HG02970 (cell line): ENCODE measurements around the gene SLC66A1.

Experiments used
- ATAC-seq: cut with Tn5 transposase; IDR thresholded peaks from one replicate; pipeline ENCODE4 v1.9.1; 2021; ENCODE audit warnings: mild to moderate bottlenecking, moderate library complexity, moderate number of reproducible peaks; ENCODE audit not compliant: unreplicated experiment, low FRiP score

SLC66A1 gene

DNA sequence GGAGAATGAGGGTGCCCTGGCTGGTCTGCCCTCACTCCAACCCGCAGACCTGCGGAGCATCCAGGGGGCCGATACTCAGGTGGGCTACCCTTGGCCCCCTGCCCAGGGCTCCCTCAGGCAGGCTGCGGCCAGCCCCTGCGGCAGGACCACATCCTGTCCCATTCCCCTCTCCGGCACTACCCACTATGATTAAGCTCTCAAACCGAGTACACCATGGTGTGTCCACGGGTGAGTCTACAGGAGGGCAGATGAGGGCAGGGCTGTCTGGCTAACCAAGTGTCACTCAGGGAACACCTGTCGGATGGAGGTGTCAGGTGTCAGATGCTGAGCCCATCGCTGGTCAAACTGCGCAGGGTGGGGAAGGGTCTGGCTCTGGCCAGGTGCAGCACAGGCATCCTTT lies 47.2 kb downstream of the SLC66A1 start:
- ATAC-seq: no peak

DNA sequence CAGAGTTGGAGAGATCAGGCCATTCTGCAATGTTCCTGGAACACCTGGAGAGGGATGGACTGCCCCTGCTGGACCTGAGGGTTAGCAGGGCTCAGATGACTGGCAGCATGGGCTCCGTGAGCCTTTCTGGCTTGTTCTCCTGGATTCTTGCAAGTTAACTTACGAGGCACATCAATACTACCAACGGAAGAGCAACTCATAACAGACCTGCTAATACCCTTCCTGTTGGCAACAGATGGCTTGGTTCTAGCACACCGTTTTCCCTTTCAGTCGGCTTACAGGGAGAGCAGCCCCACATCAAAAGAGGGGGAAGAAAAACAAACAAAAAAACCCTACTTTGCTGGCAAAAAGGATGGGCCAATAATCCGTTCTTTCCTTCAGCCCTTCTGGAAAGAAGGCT lies 47.9 kb downstream of the SLC66A1 start:
- no peak for ATAC-seq

DNA sequence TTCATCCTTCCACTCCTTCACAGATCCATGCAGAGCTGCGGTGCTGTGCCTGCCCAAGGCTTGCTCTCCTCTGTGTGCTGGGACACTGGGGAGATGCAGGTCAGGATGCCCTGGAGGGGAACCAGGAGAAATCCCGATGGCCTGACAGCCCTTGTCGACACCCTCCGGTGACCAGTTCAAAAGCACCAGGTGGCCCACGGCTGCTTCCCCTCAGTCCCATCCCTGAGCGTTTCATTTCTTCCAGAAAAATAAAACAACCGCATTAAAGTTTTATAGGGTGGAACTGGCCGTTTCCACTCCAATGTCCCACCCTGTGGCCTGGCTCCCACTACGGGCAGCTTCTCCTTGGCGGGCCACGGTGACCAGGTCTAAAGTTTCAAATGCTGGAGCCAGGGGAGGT lies 48.3 kb downstream of the SLC66A1 start:
- ATAC-seq: no peak

DNA sequence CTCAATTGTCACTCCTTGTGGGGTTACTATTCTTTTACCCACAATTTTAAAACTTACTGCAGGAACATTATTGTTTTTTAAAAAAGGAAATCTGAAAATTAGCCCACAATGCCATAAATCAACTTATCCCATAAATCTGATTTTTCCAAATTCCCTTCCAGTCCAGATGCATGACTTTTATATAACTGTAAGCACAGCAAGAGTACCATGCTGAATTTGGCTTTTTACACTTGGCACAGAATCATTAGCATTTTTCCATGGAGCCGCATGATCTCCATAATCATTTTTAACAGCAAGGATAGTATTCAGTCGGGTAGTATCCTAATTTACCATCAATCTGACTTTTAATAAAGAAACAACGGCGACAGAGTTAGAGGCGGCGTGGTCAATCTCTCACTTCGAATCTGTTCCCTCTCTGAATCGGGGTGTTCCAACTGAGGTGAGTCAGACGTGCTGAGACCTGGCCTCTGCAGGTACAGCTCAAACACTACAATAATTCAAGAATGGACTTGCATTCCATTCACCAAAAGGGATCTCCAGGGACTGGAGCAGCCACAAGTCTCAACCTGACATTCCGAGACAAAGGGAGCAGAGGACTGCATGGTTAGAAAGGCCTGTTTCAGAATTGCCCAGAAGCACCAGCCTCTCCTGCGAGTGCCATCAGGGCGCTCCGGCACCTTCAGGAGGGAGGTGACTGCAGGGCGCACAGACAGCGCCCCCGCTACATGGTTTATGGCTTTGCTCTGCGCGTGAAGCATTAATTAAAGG lies 48.9 kb downstream of the SLC66A1 start:
- ATAC-seq: no peak

DNA sequence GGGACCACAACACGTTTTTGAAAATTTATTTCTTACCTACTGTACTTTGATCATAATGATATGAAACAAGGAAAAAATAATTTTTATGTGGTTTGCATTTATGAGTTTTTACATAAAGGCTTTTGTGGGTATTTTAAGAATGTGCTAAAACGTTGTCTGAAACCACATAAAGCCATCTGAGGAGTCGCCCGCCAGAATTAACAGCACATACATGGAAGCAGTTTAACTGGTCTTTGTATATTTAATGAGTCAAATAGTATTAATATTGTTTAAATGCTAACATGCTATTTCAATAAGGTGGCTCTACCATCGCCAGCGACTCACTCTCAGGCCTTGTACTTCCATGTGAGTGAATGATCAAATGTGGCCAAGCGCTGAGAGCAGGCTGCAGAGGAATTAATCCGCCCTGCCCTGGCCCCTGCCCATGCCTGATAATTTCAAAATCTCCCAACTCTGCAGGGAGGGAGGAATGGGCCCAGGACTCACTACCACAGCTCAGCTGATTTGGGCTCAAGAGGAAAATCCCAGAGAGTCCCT lies 49.6 kb downstream of the SLC66A1 start:
- no peak for ATAC-seq

DNA sequence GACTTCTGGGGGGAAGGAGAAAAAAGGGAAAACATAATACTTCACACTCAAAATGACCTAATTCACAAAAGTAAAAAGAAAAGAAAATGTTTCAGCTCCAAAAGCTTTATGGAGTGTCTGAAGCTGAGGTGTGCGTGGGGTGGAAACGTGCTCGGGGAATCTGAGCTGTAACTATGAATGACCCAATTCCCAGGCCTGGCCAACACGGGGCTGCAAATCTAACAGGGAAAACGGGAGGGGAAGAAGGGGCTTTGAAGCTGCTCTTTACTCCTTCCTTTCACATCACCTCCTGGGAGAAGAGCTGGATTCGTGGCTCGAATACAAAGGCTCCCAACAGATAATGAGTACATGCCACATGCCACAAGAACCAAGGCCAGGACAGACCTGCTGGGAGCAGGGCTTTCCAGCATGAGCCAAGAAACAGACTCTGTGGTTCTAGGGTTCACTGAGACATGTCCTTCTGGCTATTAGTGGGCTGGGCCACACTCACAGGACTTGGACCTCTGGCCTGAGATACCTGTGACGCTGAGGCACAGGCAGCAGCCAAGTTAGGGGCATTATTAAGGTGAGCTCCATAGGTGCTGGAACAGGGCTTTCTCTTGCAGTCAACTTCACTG lies 51.5 kb downstream of the SLC66A1 start:
- ATAC-seq: no peak

DNA sequence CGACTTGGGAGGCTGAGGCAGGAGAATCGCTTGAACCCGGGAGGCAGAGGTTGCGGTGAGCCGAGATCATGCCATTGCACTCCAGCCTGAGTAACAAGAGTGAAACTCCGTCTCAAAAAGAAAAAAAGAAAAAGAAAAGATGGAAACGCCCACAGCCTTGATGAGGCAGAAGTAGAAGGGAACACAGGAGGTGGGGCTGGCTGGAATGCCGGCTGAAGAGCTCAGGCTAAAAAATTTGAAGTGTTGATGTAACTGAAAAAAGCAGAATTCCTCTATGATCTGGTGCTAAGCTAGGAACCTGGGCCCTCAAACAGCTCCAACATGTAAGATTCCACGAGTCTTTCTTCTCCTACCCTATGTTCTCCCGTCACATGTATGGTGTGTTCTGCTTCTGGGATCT lies 53.6 kb downstream of the SLC66A1 start:
- ATAC-seq: no peak

DNA sequence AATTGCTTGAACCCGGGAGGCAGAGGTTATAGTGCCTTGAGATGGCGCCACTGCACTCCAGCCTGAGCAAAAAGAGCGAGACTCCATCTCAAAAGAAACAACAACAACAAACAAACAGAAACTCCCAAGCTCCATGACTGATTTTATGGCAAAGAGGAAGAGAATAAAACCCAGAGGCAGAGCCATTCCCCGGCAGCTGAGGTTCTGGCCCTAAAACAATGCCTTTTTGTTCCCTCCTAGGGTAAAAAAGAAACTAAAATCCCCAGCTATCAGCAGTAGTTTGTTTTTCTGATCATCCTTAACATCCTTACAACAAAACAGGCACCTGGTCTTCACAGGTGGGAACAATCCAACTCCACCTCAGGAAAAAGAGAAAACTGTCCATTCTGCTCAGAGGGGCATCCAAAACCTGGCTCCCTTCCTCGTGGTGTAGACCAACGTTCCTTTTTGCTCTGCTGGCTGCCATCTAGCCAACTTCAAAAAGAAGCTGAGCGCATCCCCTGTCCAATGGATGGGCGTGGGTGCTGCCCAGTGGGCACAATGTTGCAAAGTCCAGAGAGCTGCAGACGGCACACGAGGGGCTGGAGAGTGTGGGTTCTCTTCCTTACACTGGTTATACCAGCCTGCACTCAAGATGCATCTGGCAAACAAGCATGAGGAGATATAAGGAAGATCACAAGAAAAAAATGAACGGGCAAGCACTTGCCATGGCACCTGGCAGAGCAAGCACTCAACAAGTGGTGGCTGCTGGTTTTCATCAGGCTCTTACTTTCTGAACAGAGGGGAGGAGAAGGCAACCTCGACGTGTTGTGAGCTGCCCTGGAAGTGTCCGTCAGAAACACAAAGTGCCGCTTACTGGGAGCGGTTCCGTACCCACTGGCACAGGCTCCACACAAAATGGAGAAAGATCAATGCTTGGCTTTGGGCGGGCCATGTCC lies 54.7 kb downstream of the SLC66A1 start:
- no peak for ATAC-seq

DNA sequence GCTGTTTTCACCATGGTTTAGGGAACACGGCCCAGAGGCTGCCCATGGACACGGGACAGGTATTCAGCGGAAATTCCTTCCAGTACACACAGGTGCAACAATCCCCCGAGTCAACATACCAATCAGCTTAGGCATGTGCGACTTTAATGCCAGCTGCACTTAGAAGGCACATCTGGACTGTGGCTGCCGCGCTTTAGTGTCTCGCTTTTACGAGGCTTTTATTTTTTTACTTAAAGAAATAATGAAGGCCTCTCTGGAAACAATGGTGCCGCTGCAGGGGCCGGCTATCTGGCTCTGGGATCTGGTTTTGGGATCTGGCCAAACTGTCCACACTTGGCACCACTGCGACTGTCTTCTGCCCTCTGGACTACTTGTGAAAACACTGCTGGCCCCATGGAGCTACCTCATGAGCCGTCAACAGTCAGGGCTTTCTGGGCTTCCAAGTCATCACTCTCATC lies 55.5 kb downstream of the SLC66A1 start:
- ATAC-seq: no peak

DNA sequence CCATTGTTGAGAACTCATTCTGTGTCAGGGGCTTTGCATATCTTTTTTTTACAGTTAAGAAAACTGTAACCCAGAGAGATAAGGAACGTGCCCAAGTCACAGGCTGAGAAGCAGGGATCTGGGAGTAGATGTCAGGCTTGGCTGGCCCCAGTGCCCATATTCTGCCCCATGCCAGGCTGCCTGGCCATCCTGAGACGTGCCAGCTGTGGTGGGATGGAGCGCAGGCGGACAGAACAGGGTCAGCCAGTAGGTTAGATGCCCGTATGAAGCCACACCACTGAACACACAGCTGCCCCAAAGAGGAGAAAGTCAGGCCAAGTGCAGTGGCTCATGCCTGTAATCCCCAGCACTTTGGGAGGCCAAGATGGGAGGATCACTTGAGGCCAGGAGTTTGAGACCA lies 55.9 kb downstream of the SLC66A1 start:
- ATAC-seq: no peak

DNA sequence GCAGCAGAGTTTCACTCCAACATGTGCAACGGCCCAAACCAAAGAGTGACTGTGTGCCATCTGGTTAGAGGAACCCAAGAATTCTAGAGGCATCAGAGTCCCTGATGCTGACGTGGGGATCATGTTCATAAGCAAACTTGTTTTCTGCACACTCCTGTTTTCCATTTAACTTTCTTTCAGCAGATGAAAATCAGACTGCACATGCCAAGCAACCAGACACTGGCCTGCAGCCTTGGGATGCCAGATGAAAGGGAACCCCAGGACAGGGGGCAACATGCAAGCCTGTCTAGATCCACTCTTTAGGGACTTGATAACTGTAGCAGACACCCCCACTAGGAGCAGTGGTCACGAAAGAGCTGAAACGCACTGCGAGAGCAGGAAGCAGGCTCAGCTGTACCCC lies 56.8 kb downstream of the SLC66A1 start:
- no peak for ATAC-seq

DNA sequence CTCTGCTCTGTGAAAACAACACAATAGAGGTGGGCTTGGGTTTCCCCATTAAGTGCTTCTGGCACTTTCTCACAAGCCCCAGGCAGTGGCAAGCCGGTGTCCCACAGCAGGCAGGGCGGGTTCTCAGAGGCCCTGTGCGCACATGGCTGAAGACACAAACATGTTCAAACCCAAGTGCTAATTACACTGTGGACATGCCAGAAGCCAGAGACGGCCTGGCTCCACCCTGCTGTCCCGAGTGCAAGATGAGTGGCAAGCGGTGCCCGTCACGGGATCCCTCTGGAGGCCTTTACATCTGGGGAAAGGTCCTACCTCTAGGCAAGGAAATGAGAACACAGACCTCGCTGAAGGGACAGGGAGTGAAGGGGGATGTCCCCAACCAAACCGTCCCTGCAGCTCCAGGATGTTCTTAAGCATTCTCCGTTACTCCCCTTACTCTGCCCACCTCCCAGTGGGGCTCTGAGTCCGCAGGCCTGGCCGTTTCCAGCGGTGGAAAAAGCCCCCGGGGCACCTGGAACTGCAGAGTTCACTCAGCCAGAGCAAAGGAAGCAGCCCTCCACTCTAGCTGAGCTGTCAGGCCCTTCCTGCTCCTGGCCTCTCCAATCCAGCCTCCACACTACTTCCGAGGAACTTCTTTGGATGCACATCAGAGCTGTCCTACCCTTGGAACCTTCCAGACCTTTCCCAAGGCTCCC lies 57.4 kb downstream of the SLC66A1 start:
- no peak for ATAC-seq

DNA sequence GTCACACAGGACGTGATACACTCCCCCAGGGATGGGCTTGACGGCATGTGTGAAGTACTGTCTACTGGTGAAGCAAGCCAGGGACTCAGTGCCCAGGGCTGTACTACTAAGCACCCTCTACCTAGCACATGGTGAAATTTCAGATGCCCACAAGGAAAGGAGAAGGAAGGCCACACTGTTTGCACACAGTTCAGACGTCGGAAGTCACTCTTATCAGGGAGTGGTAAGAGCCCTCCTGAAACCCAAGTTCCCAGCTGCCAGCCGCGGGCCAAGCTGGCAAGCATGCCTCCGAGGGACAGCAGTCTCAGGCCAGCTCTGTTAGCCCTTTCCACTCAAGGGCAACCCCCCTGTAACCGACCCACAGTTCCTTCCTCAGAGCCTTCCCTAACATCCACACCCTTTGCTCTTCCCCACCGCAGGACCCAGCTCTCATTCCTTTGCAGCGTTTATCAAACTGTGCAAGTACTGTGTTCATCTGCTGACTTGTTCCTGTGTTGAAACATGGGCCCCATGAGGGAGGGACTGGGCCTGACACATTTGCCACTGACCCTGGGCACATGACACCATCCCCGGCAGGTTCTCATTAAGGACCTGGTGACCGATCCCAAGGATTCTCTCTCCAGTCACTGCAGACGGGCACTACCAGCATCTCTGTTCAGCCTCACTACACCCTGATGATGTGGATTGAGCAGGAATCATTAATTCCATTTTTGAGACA lies 58.5 kb downstream of the SLC66A1 start:
- ATAC-seq: no peak

DNA sequence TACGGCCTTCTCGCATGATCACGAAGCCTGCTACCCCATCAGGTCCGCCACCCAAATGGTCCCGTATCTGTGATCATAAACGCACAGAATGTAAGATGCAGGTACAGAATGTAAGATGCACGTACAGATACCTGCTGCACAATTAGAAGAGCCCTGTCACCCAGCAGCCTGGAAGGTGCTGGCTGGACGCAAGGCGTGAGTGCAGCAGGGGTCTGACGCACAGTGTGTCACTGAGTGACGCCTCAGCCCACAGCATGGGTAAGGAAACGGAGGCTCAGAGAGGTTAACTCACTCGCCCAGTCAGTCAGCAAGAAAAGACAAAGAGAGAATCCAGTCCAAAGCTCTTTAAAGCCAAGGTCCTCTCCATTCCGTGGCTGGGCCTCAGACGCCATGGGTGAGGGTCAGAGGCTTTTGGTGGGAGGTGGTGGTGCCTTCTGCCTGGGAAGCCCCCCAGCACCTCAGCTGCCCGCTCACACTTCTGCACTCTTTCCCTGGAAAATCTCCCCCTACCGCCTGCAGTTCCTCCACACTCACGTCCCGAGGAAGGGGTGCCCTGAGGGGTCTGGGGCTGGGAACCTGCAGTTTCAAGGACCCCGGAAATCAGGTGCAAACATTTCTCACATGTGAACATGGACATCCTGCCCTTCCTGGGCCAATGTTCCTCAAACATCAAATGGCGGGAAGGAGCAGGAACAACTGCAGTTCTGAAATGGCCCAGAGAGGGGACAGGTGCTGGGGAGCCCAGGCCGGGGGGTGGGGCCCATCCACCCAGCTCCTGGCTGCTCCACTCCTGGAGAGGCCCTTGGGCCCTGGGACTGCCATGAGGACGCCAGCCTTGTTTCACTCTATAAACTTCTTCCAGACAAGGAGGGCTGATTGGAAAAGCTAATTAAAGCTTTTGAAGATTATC lies 59.4 kb downstream of the SLC66A1 start:
- no peak for ATAC-seq

DNA sequence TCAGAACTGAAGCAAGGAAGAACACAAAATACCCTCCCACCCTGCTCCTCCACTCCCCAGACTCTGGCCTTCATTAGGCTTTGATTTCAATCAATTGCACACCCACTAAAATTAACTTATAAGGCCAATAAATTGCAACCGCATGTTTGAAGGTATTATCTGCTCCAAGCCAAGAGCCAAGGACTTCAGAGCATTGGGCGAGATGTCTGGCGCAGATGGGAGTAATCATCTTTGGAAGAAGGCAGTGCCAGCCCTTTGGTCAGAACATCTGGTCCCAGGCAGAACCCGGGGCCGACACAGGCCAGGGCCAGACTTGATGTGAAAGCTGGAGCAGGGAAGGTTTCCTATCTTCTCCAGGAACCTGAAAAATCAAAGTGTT lies 60.0 kb downstream of the SLC66A1 start:
- no peak for ATAC-seq

DNA sequence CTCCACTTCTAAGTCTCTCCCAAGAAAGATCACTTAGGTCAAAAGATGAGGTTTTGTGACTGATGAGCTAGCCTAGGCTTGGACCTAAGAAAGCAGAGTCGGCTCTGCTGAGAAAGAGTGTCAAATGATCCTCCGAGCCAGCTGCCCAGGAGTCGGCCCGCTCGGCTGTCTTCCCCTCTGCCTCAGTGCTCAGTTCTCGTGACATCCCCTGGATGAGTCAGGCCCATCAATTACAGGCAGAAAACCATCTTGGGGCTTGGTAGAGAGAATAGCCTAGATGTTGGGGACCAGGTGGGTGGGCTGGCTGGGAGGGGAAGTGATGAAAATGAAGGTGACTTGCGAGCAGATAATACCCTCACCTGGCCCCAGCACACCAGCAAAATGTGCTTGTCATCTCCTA lies 60.5 kb downstream of the SLC66A1 start:
- ATAC-seq: no peak

DNA sequence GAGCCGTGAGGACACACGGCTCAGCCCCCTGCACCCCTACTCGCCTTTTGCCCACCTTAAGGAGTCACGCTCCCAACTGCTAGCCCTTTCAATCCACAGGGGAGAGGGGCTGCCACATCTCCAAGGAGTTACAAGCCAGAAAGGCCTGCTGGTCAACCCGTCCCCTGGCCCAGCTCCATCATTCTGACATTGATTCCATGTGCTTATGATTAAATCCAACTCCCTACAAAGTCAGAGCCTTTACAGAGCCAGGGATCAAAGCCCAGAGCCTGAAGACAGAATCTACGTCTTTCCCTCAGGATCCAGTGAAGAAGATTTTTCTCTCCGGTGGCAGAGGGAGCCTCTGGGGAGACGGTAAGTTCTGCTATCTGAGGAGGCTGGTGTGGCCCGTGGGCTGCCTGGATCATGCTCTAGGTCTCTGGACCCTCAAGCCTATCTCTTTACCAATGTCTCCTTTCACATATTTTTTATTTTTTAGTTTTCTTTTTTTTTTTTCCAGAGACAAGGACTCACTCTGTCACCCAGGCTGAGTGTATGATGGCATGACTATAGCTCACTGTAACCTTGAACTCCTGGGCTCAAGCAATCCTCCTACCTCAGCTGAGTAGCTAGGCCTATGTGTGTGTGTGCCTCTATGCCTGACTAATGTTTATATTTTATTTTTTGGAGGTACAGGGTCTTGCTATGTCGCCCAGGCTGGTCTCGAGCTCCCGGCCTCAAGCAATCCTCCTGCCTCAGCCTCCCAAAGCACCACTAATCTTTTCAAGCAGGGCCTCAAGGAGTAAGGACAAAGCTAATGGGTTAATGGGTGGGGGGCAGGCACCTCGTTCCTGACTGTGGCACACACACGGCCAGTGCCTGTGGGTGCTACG lies 61.3 kb downstream of the SLC66A1 start:
- ATAC-seq: no peak
